Calu3 (cell line): ENCODE measurements around the gene CDH13. TPM values are rescaled to one million over a fixed set of nuclear protein-coding genes. Genes with fewer than 3 reads are reported as not detected.

Source experiments
- BruUV-seq: library from RNA; stranded (reverse); fragments of 400-500 nt; replicated peaks from 2 replicates; lab custom pipeline; 2021; lab: Mats Ljungman, UMichigan
- CTCF ChIA-PET: fragments of 300-600 bp; sonication (Branson Sonifier 250); formaldehyde crosslinking; loops from one replicate; lab custom pipeline; 2022; ENCODE audit warnings: antibody characterized with exemption; lab: Charles Lee
- DNase-seq: peaks from one replicate; pipeline ENCODE4 v3.0.0; 2022
- H3K27ac Mint-ChIP-seq: one replicate; pipeline ENCODE4 v1.8.0; 2022; ENCODE audit warnings: mixed read lengths; ENCODE audit not compliant: unreplicated experiment
- H3K27me3 Mint-ChIP-seq: one replicate; pipeline ENCODE4 v1.8.0; 2022; ENCODE audit warnings: mixed read lengths; ENCODE audit not compliant: unreplicated experiment
- H3K36me3 Mint-ChIP-seq: one replicate; pipeline ENCODE4 v1.8.0; 2022; ENCODE audit warnings: mild to moderate bottlenecking, moderate library complexity, mixed read lengths; ENCODE audit not compliant: insufficient read depth, unreplicated experiment
- H3K4me1 Mint-ChIP-seq: one replicate; pipeline ENCODE4 v1.8.0; 2022; ENCODE audit warnings: mild to moderate bottlenecking, low read depth, mixed read lengths; ENCODE audit not compliant: unreplicated experiment
- H3K4me3 Mint-ChIP-seq: one replicate; pipeline ENCODE4 v1.8.0; 2022; ENCODE audit warnings: mild to moderate bottlenecking, low read depth, moderate library complexity, mixed read lengths; ENCODE audit not compliant: unreplicated experiment
- H3K9me3 Mint-ChIP-seq: one replicate; pipeline ENCODE4 v1.8.0; 2022; ENCODE audit warnings: low read depth, mixed read lengths; ENCODE audit not compliant: unreplicated experiment
- CTCF ChIP-seq: fragments of 200-600 bp; IDR thresholded peaks from one replicate; pipeline ENCODE4 v1.8.0; 2022; ENCODE audit warnings: antibody characterized with exemption; ENCODE audit not compliant: unreplicated experiment
- intact Hi-C: fragments of 100-400 bp; cut with micrococcal nuclease; formaldehyde crosslinking; loops from one replicate; pipeline ENCODE4 v1.10.0; 2022; ENCODE audit not compliant: unreplicated experiment
- total RNA-seq: library from RNA; stranded (reverse); gene quantifications from 2 replicates; pipeline ENCODE4 v1.2.3, GENCODE V29; 2022

CDH13 gene
- total RNA-seq, 1 experiment from 2014 or later: not detected

GRCh38 chr16:83725313-83725712, 1098.5 kb downstream of the CDH13 start:
- Mint-ChIP-seq H3K4me1 (no peaks in the 10 kb centered on the region), H3K27me3 (peaks cover 14% of the 10 kb centered on the region), H3K4me3 (no peak overlapping the region), H3K9me3 (peaks cover 3% of the 10 kb centered on the region), H3K27ac (no peak overlapping the region), H3K36me3 (no peaks in the 10 kb centered on the region)
- no peak for TF ChIP-seq CTCF
- DNase-seq: no peak
- BruUV-seq: no TSS peak
- CTCF ChIA-PET: no interaction called here
- intact Hi-C loops: no loop called here

DNA sequence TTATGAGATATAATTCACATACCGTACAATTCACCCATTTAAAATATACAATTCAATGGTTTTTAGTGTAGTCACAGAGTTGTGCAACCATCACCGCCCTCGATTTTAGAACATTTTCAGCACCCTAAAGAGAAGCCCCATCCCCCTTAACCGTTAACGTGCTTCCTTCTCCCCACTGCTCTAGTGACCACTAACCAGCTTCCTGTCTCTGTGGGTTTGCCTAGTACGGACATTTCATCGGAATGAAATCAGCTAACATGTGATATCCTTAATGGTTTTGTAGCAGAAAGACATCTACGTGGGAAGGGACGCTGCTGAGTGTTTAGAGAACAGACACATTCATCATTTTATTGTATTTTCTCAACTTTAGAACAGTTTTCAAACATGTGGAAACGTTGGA, 1100.2 kb downstream of the CDH13 start:
- intact Hi-C loops: no loop called here
- BruUV-seq: no TSS peak
- Mint-ChIP-seq H3K27ac (no peak overlapping the region), H3K36me3 (no peaks in the 10 kb centered on the region), H3K27me3 (peaks cover 14% of the 10 kb centered on the region), H3K4me1 (no peaks in the 10 kb centered on the region), H3K9me3 (peaks cover 3% of the 10 kb centered on the region), H3K4me3 (no peak overlapping the region)
- CTCF ChIA-PET: no interaction called here
- no peak for DNase-seq
- no peak for TF ChIP-seq CTCF

GRCh38 chr16:83727751-83728352, 1101.1 kb downstream of the CDH13 start:
- Mint-ChIP-seq H3K36me3 (no peaks in the 10 kb centered on the region), H3K4me3 (no peak overlapping the region), H3K4me1 (no peaks in the 10 kb centered on the region), H3K9me3 (peaks cover 3% of the 10 kb centered on the region), H3K27ac (no peak overlapping the region), H3K27me3 (peaks cover 14% of the 10 kb centered on the region)
- no peak for TF ChIP-seq CTCF
- no TSS peak for BruUV-seq
- DNase-seq: no peak
- CTCF ChIA-PET: no interaction called here
- intact Hi-C loops: no loop called here

DNA sequence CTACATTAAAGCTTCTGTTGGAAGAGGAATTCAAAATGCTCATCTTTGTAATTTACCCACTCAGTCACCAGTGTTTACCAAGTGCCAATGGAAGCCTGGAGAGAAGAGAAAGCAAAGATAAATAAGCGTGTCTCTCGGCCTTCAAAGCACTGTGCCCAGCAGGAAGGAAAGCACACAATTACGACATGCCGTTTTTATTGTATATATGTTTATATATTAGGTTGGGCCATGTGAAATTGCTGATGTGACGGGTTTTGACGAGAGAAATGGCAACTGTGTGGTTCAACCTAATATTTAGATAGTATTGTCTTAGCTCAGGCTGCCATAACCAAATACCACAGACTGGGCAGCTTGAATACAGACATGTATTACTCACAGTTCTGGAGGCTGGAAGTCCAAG, 1101.7 kb downstream of the CDH13 start:
- CTCF ChIA-PET: no interaction called here
- no peak for DNase-seq
- BruUV-seq: no TSS peak
- H3K9me3 Mint-ChIP-seq: peaks cover 3% of the 10 kb centered on the region
- peaks cover 14% of the 10 kb centered on the region for H3K27me3 Mint-ChIP-seq
- TF ChIP-seq CTCF: no peak
- H3K4me1 Mint-ChIP-seq: no peaks in the 10 kb centered on the region
- H3K36me3 Mint-ChIP-seq: no peaks in the 10 kb centered on the region
- intact Hi-C loops: no loop called here
- H3K27ac Mint-ChIP-seq: no peak overlapping the region
- H3K4me3 Mint-ChIP-seq: no peak overlapping the region
